Epithelial cell of proximal tubule (primary cell): ENCODE measurements around the gene RAB3IP. TPM values are rescaled to one million over a fixed set of nuclear protein-coding genes. Genes with fewer than 3 reads are reported as not detected.
"Not testable (repeated sequence)": the region's sequence is repeated elsewhere in the genome, so short reads cannot be mapped to it uniquely, and the experiment has no call there.

Experiments
- DNase-seq: peaks from one replicate; pipeline ENCODE4 v3.0.0-alpha.2; 2011; ENCODE audit warnings: low read depth
- H3K4me3 ChIP-seq: 2 replicates; pipeline ENCODE4 v1.5.1; 2011; ENCODE audit warnings: low read depth, mild to moderate bottlenecking, low read length
- CTCF ChIP-seq: conservative IDR thresholded peaks from 2 replicates; pipeline ENCODE4 v1.5.1; 2012; ENCODE audit warnings: low read depth, mild to moderate bottlenecking, low read length
- total RNA-seq: library from RNA; depleted of rRNA; stranded (reverse); fragments of >200 nt; gene quantifications from 2 replicates; pipeline ENCODE4 v1.2.3, GENCODE V29; 2015

The RAB3IP gene
- total RNA-seq, 1 donor from 2014 or later: 62.6 TPM

- TF ChIP-seq CTCF: no peak
- no peak overlapping the region for H3K4me3 ChIP-seq
- no peak for DNase-seq
Measured at GRCh38 chr12:69755302-69755701, 16.6 kb downstream of the RAB3IP start.

- no peak overlapping the region for H3K4me3 ChIP-seq
- no peak for DNase-seq
- TF ChIP-seq CTCF: no peak
Measured at GRCh38 chr12:69756088-69756755, 17.6 kb downstream of the RAB3IP start.

GRCh38 chr12:69758105-69758504, 19.4 kb downstream of the RAB3IP start:
- TF ChIP-seq CTCF: no peak

GRCh38 chr12:69759581-69759980, 20.9 kb downstream of the RAB3IP start:
- DNase-seq, H3K4me3 ChIP-seq: not testable (repeated sequence)

More at GRCh38 chr12:69758105-69758504, 19.4 kb downstream of the RAB3IP start:
- no peak overlapping the region for H3K4me3 ChIP-seq
- DNase-seq: no peak

GRCh38 chr12:69765515-69765914, 26.9 kb downstream of the RAB3IP start:
- no peak overlapping the region for H3K4me3 ChIP-seq
- no peak for DNase-seq
- TF ChIP-seq CTCF: no peak

GRCh38 chr12:69766260-69766659, 27.6 kb downstream of the RAB3IP start:
- H3K4me3 ChIP-seq: no peak overlapping the region
- no peak for DNase-seq
- no peak for TF ChIP-seq CTCF

- no peak overlapping the region for H3K4me3 ChIP-seq
- peak; percentile 64 for TF ChIP-seq CTCF
- DNase-seq: no peak
Measured at GRCh38 chr12:69779928-69780327, 41.3 kb downstream of the RAB3IP start.
